ENCODE measurements around the gene SPATA31A1.
"Not testable (repeated sequence)": the region's sequence is repeated elsewhere in the genome, so short reads cannot be mapped to it uniquely, and the experiment has no call there.

The SPATA31A1 gene

DNA sequence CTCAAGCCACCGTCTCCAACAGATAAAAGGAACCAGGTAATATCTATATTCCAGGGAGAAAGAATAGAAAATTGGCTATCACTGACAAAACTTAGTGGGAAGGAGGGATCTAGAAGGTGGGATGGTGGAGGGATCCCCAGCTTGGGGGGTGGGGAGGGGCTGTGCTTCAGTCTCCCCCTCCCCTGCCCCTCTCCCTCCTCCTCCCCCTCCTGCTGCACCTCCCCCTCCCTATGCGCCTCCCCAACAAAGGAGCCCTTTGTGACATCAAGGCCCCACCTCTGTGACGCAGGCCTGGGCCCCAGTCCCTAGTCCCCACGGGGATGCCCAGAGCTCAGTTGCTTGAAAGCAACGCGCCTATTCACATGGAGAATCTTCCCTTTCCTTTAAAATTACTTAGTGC is at the start of gene SPATA31A1:
TSS of gene SPATA31A1 (plus strand) at position 301 of the 400 bp plus-strand sequence. CDS start at position 363, 62 bp downstream.
- H3K79me2 ChIP-seq (ENCODE audit: insufficient read depth, low read length); H2AFZ ChIP-seq (ENCODE audit: low read length); H3F3A ChIP-seq (ENCODE audit: insufficient read depth, low read length); H3K4me1 ChIP-seq (ENCODE audit: insufficient read depth, low read length, severe bottlenecking); H3K27ac ChIP-seq (ENCODE audit: low read depth, low read length, poor library complexity, severe bottlenecking); H4K20me1 ChIP-seq (ENCODE audit: insufficient read depth, low read length); H3K4me3 ChIP-seq (ENCODE audit: low read depth, low read length, poor library complexity, severe bottlenecking); H3K36me3 ChIP-seq (ENCODE audit: insufficient read depth, low read length); H3K9ac ChIP-seq (ENCODE audit: low read length); H3K9me2 ChIP-seq (ENCODE audit: low read depth, low read length); H3K27me3 ChIP-seq (ENCODE audit: insufficient read depth, low read length); H3K4me2 ChIP-seq (ENCODE audit: low read length); H3K9me3 ChIP-seq (ENCODE audit: low read length): not testable (repeated sequence)

DNA sequence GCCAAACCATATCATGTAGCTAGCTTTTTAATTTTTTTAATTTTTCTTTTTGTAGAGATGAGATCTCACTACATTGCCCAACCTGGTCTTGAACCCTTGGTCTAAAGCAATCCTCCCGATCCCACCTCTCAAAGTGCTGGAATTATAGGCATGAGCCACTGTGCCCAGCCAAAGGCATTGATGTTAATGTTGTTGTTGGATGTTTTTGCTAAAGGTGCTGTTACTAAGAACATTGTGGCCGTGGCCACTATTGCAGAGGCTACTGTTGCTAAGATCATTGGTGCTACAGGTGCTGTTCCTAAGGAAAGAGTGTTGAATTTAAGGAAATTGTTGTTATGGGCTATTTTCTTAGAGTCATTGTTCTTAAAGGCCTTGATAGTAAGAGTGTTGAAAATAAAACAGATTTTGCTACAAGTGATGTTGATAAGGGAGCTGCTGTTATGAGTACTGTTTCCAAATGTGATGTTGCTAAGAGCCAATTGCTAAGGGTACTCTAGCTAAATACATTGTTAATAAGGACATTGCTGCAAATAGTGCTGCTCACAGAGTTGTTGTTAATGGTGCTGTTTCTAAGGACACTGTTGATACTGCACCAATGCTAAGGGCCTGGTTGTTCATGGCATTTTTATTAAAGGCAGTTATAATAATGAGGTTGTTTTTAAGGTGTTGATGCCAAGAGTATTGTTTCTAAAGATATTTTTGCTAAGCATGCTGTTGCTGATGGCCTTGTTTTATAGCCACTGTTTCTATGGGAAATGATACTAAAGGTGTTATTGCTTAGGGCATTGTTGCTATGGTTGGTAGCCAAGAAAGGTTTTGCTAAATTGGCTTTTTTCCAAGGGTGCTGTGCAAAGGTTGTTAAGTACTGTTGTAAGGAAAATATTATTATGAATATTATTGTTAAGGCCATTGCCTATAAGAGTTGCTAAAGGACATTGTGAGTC is 52.1 kb downstream of the SPATA31A1 start:
- not testable (repeated sequence) for H4K20me1 ChIP-seq (ENCODE audit: insufficient read depth, low read length); H3K4me3 ChIP-seq (ENCODE audit: low read depth, low read length, poor library complexity, severe bottlenecking); H3K9ac ChIP-seq (ENCODE audit: low read length); H3K79me2 ChIP-seq (ENCODE audit: insufficient read depth, low read length); H3F3A ChIP-seq (ENCODE audit: insufficient read depth, low read length); H2AFZ ChIP-seq (ENCODE audit: low read length); H3K36me3 ChIP-seq (ENCODE audit: insufficient read depth, low read length); H3K4me2 ChIP-seq (ENCODE audit: low read length); H3K4me1 ChIP-seq (ENCODE audit: insufficient read depth, low read length, severe bottlenecking); H3K27me3 ChIP-seq (ENCODE audit: insufficient read depth, low read length); H3K9me3 ChIP-seq (ENCODE audit: low read length); H3K9me2 ChIP-seq (ENCODE audit: low read depth, low read length); H3K27ac ChIP-seq (ENCODE audit: low read depth, low read length, poor library complexity, severe bottlenecking)

DNA sequence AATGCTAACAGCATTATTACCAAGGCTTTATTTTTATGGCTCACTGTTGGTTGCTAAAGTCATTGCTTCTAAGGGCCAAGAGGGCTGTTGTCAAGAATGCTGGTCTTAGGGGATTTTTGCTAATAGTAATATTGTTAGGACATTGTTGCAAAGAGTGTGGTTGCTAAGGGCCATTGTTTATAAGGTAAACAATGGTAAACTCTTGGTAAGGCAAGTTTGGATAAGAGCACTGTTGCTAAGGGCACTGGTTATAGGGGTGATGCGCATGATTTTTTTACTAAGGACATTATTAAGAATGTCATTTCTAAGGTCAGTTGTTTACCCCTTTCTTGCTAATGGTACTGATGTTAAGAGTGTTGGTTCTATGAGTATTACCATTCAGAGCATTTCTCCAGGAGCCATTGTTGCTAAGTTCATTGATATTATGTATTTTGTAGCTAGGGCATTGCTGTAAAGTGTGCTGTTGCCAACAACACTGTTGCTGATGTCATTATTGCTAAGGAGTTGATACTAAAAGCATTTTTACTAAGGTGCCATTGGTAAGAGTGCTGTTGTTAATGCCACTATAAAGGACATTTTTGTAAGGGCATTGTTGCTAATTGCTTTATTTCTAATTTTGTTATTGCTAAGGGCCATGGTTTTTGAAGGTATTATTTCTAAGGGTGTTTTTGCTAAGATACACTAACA is 55.9 kb downstream of the SPATA31A1 start:
- H3K4me3 ChIP-seq (ENCODE audit: low read depth, low read length, poor library complexity, severe bottlenecking); H3K27me3 ChIP-seq (ENCODE audit: insufficient read depth, low read length); H3F3A ChIP-seq (ENCODE audit: insufficient read depth, low read length); H3K9ac ChIP-seq (ENCODE audit: low read length); H3K36me3 ChIP-seq (ENCODE audit: insufficient read depth, low read length); H2AFZ ChIP-seq (ENCODE audit: low read length); H3K27ac ChIP-seq (ENCODE audit: low read depth, low read length, poor library complexity, severe bottlenecking); H4K20me1 ChIP-seq (ENCODE audit: insufficient read depth, low read length); H3K9me3 ChIP-seq (ENCODE audit: low read length); H3K79me2 ChIP-seq (ENCODE audit: insufficient read depth, low read length); H3K4me2 ChIP-seq (ENCODE audit: low read length); H3K9me2 ChIP-seq (ENCODE audit: low read depth, low read length); H3K4me1 ChIP-seq (ENCODE audit: insufficient read depth, low read length, severe bottlenecking): not testable (repeated sequence)
